ENCODE results near the gene CNOT6.
"Not testable (repeated sequence)": the region's sequence is repeated elsewhere in the genome, so short reads cannot be mapped to it uniquely, and the experiment has no call there.

The CNOT6 gene

DNA sequence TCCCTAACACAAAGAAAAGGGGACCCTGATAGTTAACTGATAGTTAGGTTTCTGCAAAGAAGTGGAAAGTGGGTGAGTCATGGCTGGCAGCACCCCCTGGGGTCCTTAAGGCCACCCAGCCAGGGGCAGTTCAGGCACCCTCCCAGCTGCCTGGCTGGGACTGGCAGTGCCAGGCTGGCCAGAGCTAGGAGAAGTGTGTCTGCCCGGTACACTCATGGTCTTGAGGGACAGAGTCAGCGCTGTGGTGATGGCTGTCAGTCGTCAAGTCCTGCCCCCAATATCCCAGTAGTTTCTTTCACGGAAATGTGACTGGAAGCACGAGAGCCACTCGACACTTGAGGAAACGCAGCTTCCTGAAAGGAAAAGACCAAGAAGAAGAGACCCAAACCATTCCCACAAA is 22.3 kb upstream of the CNOT6 start:
- no peak for DNase-seq

GRCh38 chr5:180472269-180472668 is 21.9 kb upstream of the CNOT6 start:
- DNase-seq: no peak

DNA sequence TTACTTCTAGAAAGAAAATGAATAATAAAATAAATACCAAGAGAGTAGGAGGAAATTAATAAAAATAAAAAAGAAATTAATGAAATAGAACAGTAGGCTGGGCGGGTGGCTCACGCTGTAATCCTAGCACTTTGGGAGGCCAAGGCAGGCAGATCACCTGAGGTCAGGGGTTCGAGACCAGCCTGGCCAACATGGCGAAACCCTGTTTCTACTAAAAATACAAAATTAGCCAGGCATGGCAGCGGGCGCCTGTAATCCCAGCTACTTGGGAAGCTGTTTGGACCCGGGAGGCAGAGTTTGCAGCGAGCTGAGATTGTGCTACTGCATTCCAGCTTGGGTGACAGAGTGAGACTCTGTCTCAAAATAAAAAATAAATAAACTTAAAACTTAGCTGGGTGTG is 20.8 kb upstream of the CNOT6 start:
- not testable (repeated sequence) for DNase-seq

DNA sequence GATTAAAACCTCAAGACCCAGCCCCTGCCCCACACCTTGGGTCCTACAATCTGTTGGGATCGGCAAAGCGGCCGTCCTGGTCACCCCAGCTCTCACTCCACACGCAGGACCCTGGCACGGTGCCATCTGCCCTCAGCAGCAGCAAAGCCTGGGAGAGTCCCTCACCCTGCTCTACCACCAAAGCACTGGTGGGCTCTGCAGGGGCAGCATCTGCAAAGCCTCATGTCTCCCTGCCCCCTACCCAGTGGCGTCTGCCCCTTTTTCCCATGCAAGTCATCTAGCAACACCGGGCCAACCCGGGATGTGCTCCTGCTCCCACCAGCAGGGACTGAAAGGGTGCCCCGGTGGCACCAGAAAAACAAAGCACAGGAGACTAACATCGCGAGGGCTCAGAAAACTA is 19.6 kb upstream of the CNOT6 start:
- no peak for DNase-seq

- DNase-seq: not testable (repeated sequence)
These were observed 18.1 kb upstream of the CNOT6 start for GRCh38 chr5:180475969-180476524.

DNA sequence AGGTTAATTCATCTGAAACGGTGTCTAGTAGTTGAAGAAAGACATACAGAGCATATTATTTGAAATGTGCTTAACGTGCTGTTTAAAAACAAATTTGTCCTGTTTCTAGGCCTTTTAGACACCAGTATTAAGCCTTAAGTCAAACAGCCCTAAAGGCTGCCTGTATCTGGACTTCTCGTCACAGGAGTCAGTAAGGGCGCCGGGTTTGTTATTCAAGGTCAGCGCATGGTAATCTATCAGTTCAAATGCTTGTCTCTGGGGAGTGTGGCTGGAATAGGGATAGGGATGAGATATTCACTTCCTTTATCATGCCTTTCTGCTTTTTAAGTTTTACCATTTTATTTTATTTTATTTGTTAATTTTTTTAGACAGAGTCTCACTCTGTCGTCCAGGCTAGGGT is 9.4 kb upstream of the CNOT6 start:
- no peak for DNase-seq

- DNase-seq: no peak
These were observed 7.5 kb upstream of the CNOT6 start for GRCh38 chr5:180486636-180487149.

- no peak for DNase-seq
These were observed 6.6 kb upstream of the CNOT6 start for GRCh38 chr5:180487556-180487955.

- no peak for DNase-seq
These were observed 2.7 kb upstream of the CNOT6 start for GRCh38 chr5:180491496-180491895.

DNA sequence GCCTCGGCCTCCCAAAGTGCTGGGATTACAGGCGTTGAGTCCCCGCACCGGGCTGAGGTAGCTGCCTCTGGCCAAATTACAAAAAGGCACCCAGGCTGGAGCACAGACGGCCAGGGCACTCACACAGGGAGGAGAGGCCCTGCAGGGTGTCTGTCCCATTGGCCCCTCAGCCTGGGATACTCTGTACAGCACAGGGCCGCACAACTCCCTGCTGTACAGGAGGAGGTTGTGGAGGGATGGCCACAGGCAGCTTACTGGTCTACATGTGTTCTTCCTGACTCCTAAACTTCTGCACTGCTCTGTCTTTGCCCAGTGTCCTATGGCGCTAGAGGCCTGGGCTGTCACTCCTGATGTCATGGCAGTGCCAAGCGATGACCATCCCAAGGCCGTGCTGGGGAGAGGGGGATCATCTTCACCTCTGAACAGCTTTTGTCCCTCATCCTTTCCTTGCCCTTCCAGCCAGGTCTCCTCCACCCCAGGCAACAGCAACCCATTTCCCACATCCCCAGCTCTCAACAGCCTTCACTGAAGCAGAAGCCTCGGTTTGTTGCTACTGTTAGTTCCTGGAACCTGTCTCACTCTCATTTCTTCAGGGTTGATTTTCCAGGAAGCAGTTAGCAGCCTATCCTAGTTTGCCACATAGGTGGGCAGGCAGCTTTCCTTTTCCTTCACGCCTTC is 1.8 kb upstream of the CNOT6 start:
- no peak for DNase-seq

- DNase-seq: no peak
These were observed 467 bp downstream of the CNOT6 start for GRCh38 chr5:180494510-180495181.

- DNase-seq: no peak
These were observed 1.1 kb downstream of the CNOT6 start for GRCh38 chr5:180495292-180495691.

GRCh38 chr5:180495991-180496741 is 2.0 kb downstream of the CNOT6 start:
- DNase-seq: no peak

DNA sequence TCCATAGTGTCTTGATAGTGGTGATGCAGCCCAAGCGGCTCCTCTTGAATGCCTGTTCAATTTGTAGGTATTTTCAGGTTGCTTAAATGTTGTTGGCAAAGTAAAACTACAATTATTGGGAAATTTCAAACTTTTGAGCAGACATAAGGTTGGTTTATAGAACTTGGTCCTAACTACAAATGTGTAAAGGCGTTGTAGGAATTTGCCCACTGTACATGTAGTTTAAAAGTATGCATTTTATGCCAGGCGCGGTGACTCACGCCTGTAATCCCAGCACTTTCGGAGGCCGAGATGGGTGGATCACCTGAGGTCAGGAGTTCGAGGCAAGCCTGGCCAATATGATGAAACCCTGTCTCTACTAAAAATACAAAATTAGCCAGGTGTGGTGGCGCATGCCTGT is 2.6 kb downstream of the CNOT6 start:
- not testable (repeated sequence) for DNase-seq

- not testable (repeated sequence) for DNase-seq
These were observed 3.7 kb downstream of the CNOT6 start for GRCh38 chr5:180497865-180498264.

GRCh38 chr5:180498378-180498777 is 4.2 kb downstream of the CNOT6 start:
- no peak for DNase-seq

DNA sequence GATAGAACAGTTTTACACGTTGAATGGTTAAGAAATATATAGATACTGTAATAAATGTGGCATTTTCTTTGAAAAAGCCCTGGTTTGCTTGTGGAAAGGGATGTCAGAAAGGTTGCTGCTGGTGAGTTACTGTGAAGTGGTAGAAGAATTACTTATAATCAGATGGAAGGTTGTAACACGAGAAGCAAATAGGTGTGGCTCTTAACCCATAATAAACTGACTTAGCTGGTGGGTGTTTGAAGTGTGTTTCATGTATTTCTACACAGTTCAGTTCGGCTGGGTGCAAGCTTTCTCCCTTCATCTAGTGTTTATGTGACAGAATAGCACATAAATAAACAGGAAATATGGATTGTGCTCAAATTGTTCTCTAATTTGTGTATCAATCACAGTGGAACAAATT is 5.5 kb downstream of the CNOT6 start:
- no peak for DNase-seq

DNA sequence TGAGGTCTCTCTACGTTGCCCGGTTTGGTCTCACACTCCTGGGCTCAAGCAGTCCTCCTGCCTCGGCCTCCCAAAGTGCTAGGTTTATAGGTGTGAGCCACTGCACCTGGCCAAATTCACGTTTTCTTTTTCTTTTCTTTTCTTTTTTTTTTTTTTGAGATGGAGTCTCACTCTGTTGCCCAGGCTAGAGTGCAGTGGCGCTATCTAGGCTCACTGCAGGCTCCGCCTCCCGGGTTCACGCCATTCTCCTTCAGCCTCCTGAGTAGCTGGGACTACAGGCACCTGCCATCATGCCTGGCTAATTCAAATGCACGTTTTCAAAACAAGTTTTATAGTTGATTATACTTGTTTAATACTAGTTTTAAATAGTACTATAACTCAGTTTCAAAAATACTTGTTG is 6.1 kb downstream of the CNOT6 start:
- not testable (repeated sequence) for DNase-seq

DNA sequence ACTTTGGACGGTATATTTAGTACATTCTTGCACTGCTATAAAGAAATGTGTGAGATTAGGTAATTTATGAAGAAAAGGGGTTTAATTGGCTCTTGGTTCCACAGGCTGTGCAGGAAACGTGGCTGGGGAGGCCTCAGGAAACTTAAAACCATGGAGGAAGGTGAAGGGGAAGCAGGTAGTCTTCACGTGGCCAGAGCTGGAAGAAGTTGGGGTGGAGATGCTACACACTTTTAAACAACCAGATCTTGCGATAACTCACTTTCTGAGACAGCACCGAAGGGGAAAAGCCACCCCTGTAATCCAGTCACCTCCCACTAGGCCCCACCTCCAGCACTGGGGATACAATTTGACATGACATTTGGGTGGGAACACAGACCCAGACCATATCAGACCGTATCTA is 13.5 kb downstream of the CNOT6 start:
- DNase-seq: no peak

DNA sequence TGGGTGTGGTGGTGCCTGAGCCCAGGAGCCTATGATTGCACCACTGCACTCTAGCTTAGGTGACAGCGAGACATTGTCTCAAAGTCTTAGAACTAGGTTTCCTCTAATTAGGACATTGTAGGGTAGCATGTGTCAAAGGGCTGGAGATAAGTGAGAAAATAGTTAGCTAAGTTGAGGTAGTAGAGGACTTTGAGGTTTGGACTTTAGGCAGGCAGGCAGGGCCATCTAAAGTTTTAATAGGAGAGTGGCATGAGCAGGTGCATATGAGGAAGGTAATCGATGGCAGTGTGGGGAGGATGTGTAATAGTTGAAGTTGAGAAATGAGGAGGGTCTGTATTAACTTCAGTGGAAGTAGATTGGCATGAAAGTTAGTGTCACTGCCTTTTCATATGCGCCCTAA is 21.1 kb downstream of the CNOT6 start:
- no peak for DNase-seq

GRCh38 chr5:180515974-180516373 is 21.8 kb downstream of the CNOT6 start:
- not testable (repeated sequence) for DNase-seq

GRCh38 chr5:180516440-180516839 is 22.3 kb downstream of the CNOT6 start:
- DNase-seq: no peak

- no peak for DNase-seq
These were observed 24.9 kb downstream of the CNOT6 start for GRCh38 chr5:180519098-180519497.

DNA sequence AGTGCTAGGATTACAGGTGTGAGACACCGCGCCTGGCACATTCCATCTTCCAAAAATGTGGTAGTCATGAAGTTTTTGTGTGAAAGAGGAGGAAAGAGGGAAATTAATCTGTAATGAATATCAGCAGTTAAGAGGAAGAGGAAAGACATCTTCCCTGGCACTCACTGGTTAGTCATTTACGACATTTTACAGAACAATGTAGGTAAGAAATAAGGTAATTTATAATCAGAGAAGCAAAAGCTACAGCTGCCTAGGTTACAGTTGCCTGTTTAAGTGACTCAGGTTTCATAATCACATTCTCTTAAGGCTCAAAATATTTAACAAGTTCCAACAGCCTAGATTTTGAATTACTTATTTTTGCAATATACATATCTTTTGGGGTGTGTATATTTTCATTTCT is 26.9 kb downstream of the CNOT6 start:
- DNase-seq: no peak
